ENCODE measurements around the gene CCDC192.

The CCDC192 gene

GRCh38 chr5:127926974-127927373 lies 223.8 kb downstream of the CCDC192 start:
- Histone ChIP-seq H3K27me3 (replicated peaks; ENCODE audit: control insufficient read depth, insufficient read depth, low read length) (no peaks in the 10 kb centered on the region), H3K4me3 (replicated peaks; ENCODE audit: low read depth, low read length) (no peak overlapping the region), H3K36me3 (ENCODE audit: control insufficient read depth, insufficient read depth, low read length) (no peaks in the 10 kb centered on the region)
- no peak for TF ChIP-seq CTCF (IDR thresholded peaks at IDR 0.05; ENCODE audit: insufficient read depth, low read length, poor library complexity, severe bottlenecking)
- no peak for DNase-seq (ENCODE audit: extremely low read depth, insufficient read length)

- H3K4me3 ChIP-seq (replicated peaks; ENCODE audit: low read depth, low read length) = no peak overlapping the region
- no peak for DNase-seq (ENCODE audit: extremely low read depth, insufficient read length)
- H3K27me3 ChIP-seq (replicated peaks; ENCODE audit: control insufficient read depth, insufficient read depth, low read length) = no peaks in the 10 kb centered on the region
- H3K36me3 ChIP-seq (ENCODE audit: control insufficient read depth, insufficient read depth, low read length) = no peaks in the 10 kb centered on the region
- no peak for TF ChIP-seq CTCF (IDR thresholded peaks at IDR 0.05; ENCODE audit: insufficient read depth, low read length, poor library complexity, severe bottlenecking)
Measured at GRCh38 chr5:127928053-127928452, 224.9 kb downstream of the CCDC192 start.

GRCh38 chr5:127930311-127930710 lies 227.1 kb downstream of the CCDC192 start:
- Histone ChIP-seq H3K27me3 (replicated peaks; ENCODE audit: control insufficient read depth, insufficient read depth, low read length) (no peaks in the 10 kb centered on the region), H3K4me3 (replicated peaks; ENCODE audit: low read depth, low read length) (no peak overlapping the region), H3K36me3 (ENCODE audit: control insufficient read depth, insufficient read depth, low read length) (no peaks in the 10 kb centered on the region)
- no peak for DNase-seq (ENCODE audit: extremely low read depth, insufficient read length)
- no peak for TF ChIP-seq CTCF (IDR thresholded peaks at IDR 0.05; ENCODE audit: insufficient read depth, low read length, poor library complexity, severe bottlenecking)

GRCh38 chr5:127931396-127931795 lies 228.2 kb downstream of the CCDC192 start:
- TF ChIP-seq CTCF (IDR thresholded peaks at IDR 0.05; ENCODE audit: insufficient read depth, low read length, poor library complexity, severe bottlenecking) = no peak
- no peak for DNase-seq (ENCODE audit: extremely low read depth, insufficient read length)
- H3K27me3 ChIP-seq (replicated peaks; ENCODE audit: control insufficient read depth, insufficient read depth, low read length) = no peaks in the 10 kb centered on the region
- no peaks in the 10 kb centered on the region for H3K36me3 ChIP-seq (ENCODE audit: control insufficient read depth, insufficient read depth, low read length)
- no peak overlapping the region for H3K4me3 ChIP-seq (replicated peaks; ENCODE audit: low read depth, low read length)

GRCh38 chr5:127933348-127933747 lies 230.2 kb downstream of the CCDC192 start:
- no peak for TF ChIP-seq CTCF (IDR thresholded peaks at IDR 0.05; ENCODE audit: insufficient read depth, low read length, poor library complexity, severe bottlenecking)
- no peaks in the 10 kb centered on the region for H3K27me3 ChIP-seq (replicated peaks; ENCODE audit: control insufficient read depth, insufficient read depth, low read length)
- no peak overlapping the region for H3K4me3 ChIP-seq (replicated peaks; ENCODE audit: low read depth, low read length)
- no peak for DNase-seq (ENCODE audit: extremely low read depth, insufficient read length)
- H3K36me3 ChIP-seq (ENCODE audit: control insufficient read depth, insufficient read depth, low read length) = no peaks in the 10 kb centered on the region

GRCh38 chr5:127934791-127935256 lies 231.6 kb downstream of the CCDC192 start:
- H3K4me3 ChIP-seq (replicated peaks; ENCODE audit: low read depth, low read length) = no peak overlapping the region
- H3K27me3 ChIP-seq (replicated peaks; ENCODE audit: control insufficient read depth, insufficient read depth, low read length) = no peaks in the 10 kb centered on the region
- no peak for TF ChIP-seq CTCF (IDR thresholded peaks at IDR 0.05; ENCODE audit: insufficient read depth, low read length, poor library complexity, severe bottlenecking)
- DNase-seq (ENCODE audit: extremely low read depth, insufficient read length) = no peak
- no peaks in the 10 kb centered on the region for H3K36me3 ChIP-seq (ENCODE audit: control insufficient read depth, insufficient read depth, low read length)

All from GM06990 (cell line).